Measurements from ENCODE around the gene NEO1.

The NEO1 gene

GRCh38 chr15:73246439-73246838, 194.2 kb downstream of the NEO1 start:
- DNase-seq (ENCODE audit: low read depth): no peak
- TF ChIP-seq CTCF (IDR thresholded peaks at IDR 0.05; ENCODE audit: control insufficient read depth, insufficient read depth, low read depth, low read length, missing control alignments): no peak
- H3K4me3 ChIP-seq (ENCODE audit: control insufficient read depth, low read depth, low read length): no peak overlapping the region

GRCh38 chr15:73246898-73247297, 194.6 kb downstream of the NEO1 start:
- H3K4me3 ChIP-seq (ENCODE audit: control insufficient read depth, low read depth, low read length): no peak overlapping the region
- DNase-seq (ENCODE audit: low read depth): no peak
- TF ChIP-seq CTCF (IDR thresholded peaks at IDR 0.05; ENCODE audit: control insufficient read depth, insufficient read depth, low read depth, low read length, missing control alignments): no peak

- no peak overlapping the region for H3K4me3 ChIP-seq (ENCODE audit: control insufficient read depth, low read depth, low read length)
- no peak for TF ChIP-seq CTCF (IDR thresholded peaks at IDR 0.05; ENCODE audit: control insufficient read depth, insufficient read depth, low read depth, low read length, missing control alignments)
- no peak for DNase-seq (ENCODE audit: low read depth)
These were observed 195.1 kb downstream of the NEO1 start for GRCh38 chr15:73247331-73247730.

- TF ChIP-seq CTCF (IDR thresholded peaks at IDR 0.05; ENCODE audit: control insufficient read depth, insufficient read depth, low read depth, low read length, missing control alignments): peak; percentile 8
- H3K4me3 ChIP-seq (ENCODE audit: control insufficient read depth, low read depth, low read length): no peak overlapping the region
- DNase-seq (ENCODE audit: low read depth): no peak
These were observed 197.2 kb downstream of the NEO1 start for GRCh38 chr15:73249499-73249898.

- no peak for TF ChIP-seq CTCF (IDR thresholded peaks at IDR 0.05; ENCODE audit: control insufficient read depth, insufficient read depth, low read depth, low read length, missing control alignments)
- no peak for DNase-seq (ENCODE audit: low read depth)
- no peak overlapping the region for H3K4me3 ChIP-seq (ENCODE audit: control insufficient read depth, low read depth, low read length)
These were observed 202.3 kb downstream of the NEO1 start for GRCh38 chr15:73254598-73254997.

- DNase-seq (ENCODE audit: low read depth): no peak
- H3K4me3 ChIP-seq (ENCODE audit: control insufficient read depth, low read depth, low read length): no peak overlapping the region
- no peak for TF ChIP-seq CTCF (IDR thresholded peaks at IDR 0.05; ENCODE audit: control insufficient read depth, insufficient read depth, low read depth, low read length, missing control alignments)
These were observed 206.2 kb downstream of the NEO1 start for GRCh38 chr15:73258271-73259108.
